OCI-LY3 (cell line): ENCODE data around the gene ANKS6.

Experiments used
- CTCF ChIP-seq: fragments of 200-600, 300-600 bp; sonication (generic); IDR thresholded peaks from 2 replicates; pipeline ENCODE4 v1.5.1; 2014; ENCODE audit warnings: antibody characterized with exemption, low read length, low read depth
- EZH2phosphoT487 ChIP-seq: fragments of 200-600 bp; shearing (Covaris generic); IDR thresholded peaks from 2 replicates; pipeline ENCODE4 v1.6.1; 2018; ENCODE audit warnings: antibody characterized with exemption, mixed run types, low read depth

GRCh38 chr9:98825414-98825813, 29.1 kb upstream of the ANKS6 start:
- TF ChIP-seq CTCF (no peak), EZH2phosphoT487 (no peak)
